ENCODE measurements around the gene XCL1.

DNA sequence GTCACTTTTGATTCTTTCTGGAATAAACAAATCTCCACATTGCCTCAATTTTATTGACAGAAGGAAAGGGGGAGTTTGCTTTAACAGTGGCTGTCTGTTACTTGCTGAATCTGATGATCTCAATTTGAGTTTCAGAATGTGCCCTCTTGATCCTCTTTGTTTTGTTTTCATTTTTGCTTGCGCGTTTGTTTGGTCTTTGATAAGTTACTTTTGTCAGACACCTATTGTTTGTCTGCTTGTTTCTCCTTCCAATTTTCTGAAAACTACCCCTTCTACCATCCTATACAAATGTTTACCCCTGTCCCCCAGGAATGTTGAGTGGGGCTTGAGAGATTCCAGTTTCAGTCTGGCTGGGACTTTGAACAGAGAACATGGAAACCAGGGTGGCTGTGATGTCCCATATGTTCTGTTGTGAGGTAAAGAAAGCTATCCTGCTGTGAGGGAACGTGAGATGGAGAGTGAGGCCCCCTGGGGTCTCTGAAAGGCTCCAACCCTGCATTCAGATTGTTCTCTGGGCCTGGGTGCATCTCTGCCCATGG, 20.8 kb upstream of the XCL1 start:
- TF ChIP-seq, protein P1, sequence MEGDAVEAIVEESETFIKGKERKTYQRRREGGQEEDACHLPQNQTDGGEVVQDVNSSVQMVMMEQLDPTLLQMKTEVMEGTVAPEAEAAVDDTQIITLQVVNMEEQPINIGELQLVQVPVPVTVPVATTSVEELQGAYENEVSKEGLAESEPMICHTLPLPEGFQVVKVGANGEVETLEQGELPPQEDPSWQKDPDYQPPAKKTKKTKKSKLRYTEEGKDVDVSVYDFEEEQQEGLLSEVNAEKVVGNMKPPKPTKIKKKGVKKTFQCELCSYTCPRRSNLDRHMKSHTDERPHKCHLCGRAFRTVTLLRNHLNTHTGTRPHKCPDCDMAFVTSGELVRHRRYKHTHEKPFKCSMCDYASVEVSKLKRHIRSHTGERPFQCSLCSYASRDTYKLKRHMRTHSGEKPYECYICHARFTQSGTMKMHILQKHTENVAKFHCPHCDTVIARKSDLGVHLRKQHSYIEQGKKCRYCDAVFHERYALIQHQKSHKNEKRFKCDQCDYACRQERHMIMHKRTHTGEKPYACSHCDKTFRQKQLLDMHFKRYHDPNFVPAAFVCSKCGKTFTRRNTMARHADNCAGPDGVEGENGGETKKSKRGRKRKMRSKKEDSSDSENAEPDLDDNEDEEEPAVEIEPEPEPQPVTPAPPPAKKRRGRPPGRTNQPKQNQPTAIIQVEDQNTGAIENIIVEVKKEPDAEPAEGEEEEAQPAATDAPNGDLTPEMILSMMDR (conservative IDR thresholded peaks at IDR 0.05; ENCODE audit: low read depth in 2 of 2) = no peak
- no peak for TF ChIP-seq EZH2 (IDR thresholded peaks at IDR 0.05; ENCODE audit: low read depth, unreplicated experiment)

Data from GM23338 (cell line).